Neural crest cell (in vitro differentiated cells): Measurements from ENCODE around the gene CSNK1D. TPM values are rescaled to one million over a fixed set of nuclear protein-coding genes. Genes with fewer than 3 reads are reported as not detected.

Source experiments
- DNase-seq: peaks from one replicate; pipeline ENCODE4 v3.0.0; 2021; ENCODE audit warnings: low read depth, mixed read lengths, low spot score
- H3K27ac Mint-ChIP-seq: one replicate; pipeline ENCODE4 v1.8.0; 2021; ENCODE audit warnings: mild to moderate bottlenecking, mixed read lengths; ENCODE audit not compliant: unreplicated experiment
- H3K27me3 Mint-ChIP-seq: 2 replicates; pipeline ENCODE4 v1.8.0; 2021; ENCODE audit warnings: low read depth, mild to moderate bottlenecking, mixed read lengths
- H3K36me3 Mint-ChIP-seq: 2 replicates; pipeline ENCODE4 v1.8.0; 2021; ENCODE audit warnings: low read depth, mild to moderate bottlenecking, mixed read lengths
- H3K4me1 Mint-ChIP-seq: 2 replicates; pipeline ENCODE4 v1.8.0; 2021; ENCODE audit warnings: mixed read lengths
- H3K4me3 Mint-ChIP-seq: one replicate; pipeline ENCODE4 v1.8.0; 2021; ENCODE audit warnings: mild to moderate bottlenecking, mixed read lengths
- H3K9me3 Mint-ChIP-seq: 2 replicates; pipeline ENCODE4 v1.8.0; 2021; ENCODE audit warnings: mixed read lengths
- CTCF ChIP-seq: fragments of 200-600 bp; sonication (generic); conservative IDR thresholded peaks from 2 replicates; pipeline ENCODE4 v1.5.0; 2021; ENCODE audit warnings: antibody characterized with exemption, mild to moderate bottlenecking
- total RNA-seq: library from RNA; stranded (reverse); gene quantifications from 2 replicates; pipeline ENCODE4 v1.2.1, GENCODE V29; 2021

The CSNK1D gene
- total RNA-seq, 1 donor from 2014 or later = 165 TPM

- Mint-ChIP-seq H3K27me3 (peaks cover 26% of the 10 kb centered on the region), H3K36me3 (no peaks in the 10 kb centered on the region), H3K4me3 (no peak overlapping the region), H3K27ac (no peak overlapping the region), H3K9me3 (no peaks in the 10 kb centered on the region), H3K4me1 (peaks cover 3% of the 10 kb centered on the region)
- DNase-seq = no peak
- no peak for TF ChIP-seq CTCF
These were observed 43.5 kb downstream of the CSNK1D start for GRCh38 chr17:82229698-82230608.

- no peak for TF ChIP-seq CTCF
- Mint-ChIP-seq H3K36me3 (no peaks in the 10 kb centered on the region), H3K4me1 (peaks cover 3% of the 10 kb centered on the region), H3K27ac (no peak within 1 kb of the TSS), H3K27me3 (peaks cover 26% of the 10 kb centered on the region), H3K4me3 (peak within 1 kb of the TSS; percentile 56), H3K9me3 (no peaks in the 10 kb centered on the region)
- no peak for DNase-seq
These were observed 44.4 kb downstream of the CSNK1D start, which contains the start of gene SLC16A3 for GRCh38 chr17:82228842-82229697. TSS of gene SLC16A3 (plus strand) at chr17:82229042. CDS start at chr17:82236009, 6,967 bp downstream.

- no peaks in the 10 kb centered on the region for H3K9me3 Mint-ChIP-seq
- H3K36me3 Mint-ChIP-seq = no peaks in the 10 kb centered on the region
- DNase-seq = no peak
These were observed 45.1 kb downstream of the CSNK1D start for GRCh38 chr17:82228278-82228841.

GRCh38 chr17:82227629-82228277, 45.7 kb downstream of the CSNK1D start:
- no peaks in the 10 kb centered on the region for H3K9me3 Mint-ChIP-seq
- peaks cover 28% of the 10 kb centered on the region for H3K27me3 Mint-ChIP-seq
- TF ChIP-seq CTCF = no peak
- H3K36me3 Mint-ChIP-seq = no peaks in the 10 kb centered on the region
- H3K27ac Mint-ChIP-seq = no peak overlapping the region
- no peak for DNase-seq
- peak overlapping the region; percentile 56 for H3K4me3 Mint-ChIP-seq
- H3K4me1 Mint-ChIP-seq = peaks cover 3% of the 10 kb centered on the region

More at GRCh38 chr17:82228278-82228841, 45.1 kb downstream of the CSNK1D start:
- Mint-ChIP-seq H3K27ac (no peak overlapping the region), H3K4me1 (peaks cover 3% of the 10 kb centered on the region), H3K4me3 (no peak overlapping the region), H3K27me3 (peaks cover 28% of the 10 kb centered on the region)
- no peak for TF ChIP-seq CTCF
